ENCODE data around the gene NAV2. TPM values are rescaled to one million over a fixed set of nuclear protein-coding genes. Genes with fewer than 3 reads are reported as not detected.

Gene NAV2
- total RNA-seq, 2 donors from 2014 or later = 26.4 to 35.5 TPM

- ATAC-seq = no peak
- 82 to 96% methylated on average over 6 to 8 of the region's 8 CpGs for WGBS, 2 donors
- no peak for DNase-seq
- Histone ChIP-seq H3K36me3 (replicated peaks in 1 of 2; ENCODE audit: insufficient read depth in 1 of 2, low read depth in 2 of 2) (no peaks in the 10 kb centered on the region), H3K4me3 (no peak overlapping the region), H3K9me3 (no peaks in the 10 kb centered on the region), H3K4me1 (peaks cover 7% of the 10 kb centered on the region), H3K27me3 (no peaks in the 10 kb centered on the region), H3K27ac (no peak overlapping the region)
- TF ChIP-seq, protein P1, sequence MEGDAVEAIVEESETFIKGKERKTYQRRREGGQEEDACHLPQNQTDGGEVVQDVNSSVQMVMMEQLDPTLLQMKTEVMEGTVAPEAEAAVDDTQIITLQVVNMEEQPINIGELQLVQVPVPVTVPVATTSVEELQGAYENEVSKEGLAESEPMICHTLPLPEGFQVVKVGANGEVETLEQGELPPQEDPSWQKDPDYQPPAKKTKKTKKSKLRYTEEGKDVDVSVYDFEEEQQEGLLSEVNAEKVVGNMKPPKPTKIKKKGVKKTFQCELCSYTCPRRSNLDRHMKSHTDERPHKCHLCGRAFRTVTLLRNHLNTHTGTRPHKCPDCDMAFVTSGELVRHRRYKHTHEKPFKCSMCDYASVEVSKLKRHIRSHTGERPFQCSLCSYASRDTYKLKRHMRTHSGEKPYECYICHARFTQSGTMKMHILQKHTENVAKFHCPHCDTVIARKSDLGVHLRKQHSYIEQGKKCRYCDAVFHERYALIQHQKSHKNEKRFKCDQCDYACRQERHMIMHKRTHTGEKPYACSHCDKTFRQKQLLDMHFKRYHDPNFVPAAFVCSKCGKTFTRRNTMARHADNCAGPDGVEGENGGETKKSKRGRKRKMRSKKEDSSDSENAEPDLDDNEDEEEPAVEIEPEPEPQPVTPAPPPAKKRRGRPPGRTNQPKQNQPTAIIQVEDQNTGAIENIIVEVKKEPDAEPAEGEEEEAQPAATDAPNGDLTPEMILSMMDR (IDR thresholded peaks at IDR 0.05) = no peak
- no peak for TF ChIP-seq POLR2A (IDR thresholded peaks at IDR 0.05)
- intact Hi-C loops (cut with DNase I) = no loop called here
Observed at GRCh38 chr11:19871531-19871930, 158.9 kb downstream of the NAV2 start.

- ATAC-seq (no peak), DNase-seq (no peak)
- no peak overlapping the region for H3K4me3 ChIP-seq
- no peak overlapping the region for H3K27ac ChIP-seq
- WGBS, 2 donors = 83 to 94% methylated on average over 4 of the region's 4 CpGs
- no peaks in the 10 kb centered on the region for H3K36me3 ChIP-seq (replicated peaks in 1 of 2; ENCODE audit: insufficient read depth in 1 of 2, low read depth in 2 of 2)
- intact Hi-C loops (cut with DNase I) = no loop called here
- no peaks in the 10 kb centered on the region for H3K9me3 ChIP-seq
- no peaks in the 10 kb centered on the region for H3K27me3 ChIP-seq
- H3K4me1 ChIP-seq = peaks cover 7% of the 10 kb centered on the region
- TF ChIP-seq, protein P1 (IDR thresholded peaks at IDR 0.05) = no peak
- TF ChIP-seq POLR2A (IDR thresholded peaks at IDR 0.05) = no peak
Observed at GRCh38 chr11:19872512-19873145, 160.0 kb downstream of the NAV2 start.

DNA sequence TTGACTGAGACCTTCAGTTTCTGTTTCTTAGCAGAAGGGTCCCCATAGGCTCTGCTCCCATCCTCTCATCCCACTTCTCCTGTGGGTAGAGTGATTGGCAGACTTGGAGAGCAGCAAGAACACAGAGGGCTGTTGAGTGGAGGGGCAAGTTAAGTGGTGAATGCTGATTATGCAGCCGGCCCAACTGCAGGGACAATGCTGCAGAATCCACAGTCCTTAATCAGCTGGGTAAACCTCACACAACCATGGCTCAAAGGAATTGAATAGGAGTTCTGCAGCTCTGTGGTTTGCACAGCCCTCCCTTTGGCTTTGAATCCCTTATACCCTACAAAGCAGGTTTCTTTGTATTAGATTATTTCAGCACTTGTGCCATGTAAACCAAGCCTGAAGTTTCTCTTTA, 161.1 kb downstream of the NAV2 start:
- Histone ChIP-seq H3K27ac (no peak overlapping the region), H3K4me3 (no peak overlapping the region), H3K27me3 (no peaks in the 10 kb centered on the region), H3K4me1 (peaks cover 7% of the 10 kb centered on the region), H3K9me3 (no peaks in the 10 kb centered on the region), H3K36me3 (replicated peaks in 1 of 2; ENCODE audit: insufficient read depth in 1 of 2, low read depth in 2 of 2) (no peaks in the 10 kb centered on the region)
- ATAC-seq (no peak), DNase-seq (no peak)
- 80 to 90% methylated on average over 1 of the region's 1 CpG for WGBS, 2 donors
- intact Hi-C loops (cut with DNase I) = no loop called here
- no peak for TF ChIP-seq POLR2A (IDR thresholded peaks at IDR 0.05)
- TF ChIP-seq, protein P1 (IDR thresholded peaks at IDR 0.05) = no peak

DNA sequence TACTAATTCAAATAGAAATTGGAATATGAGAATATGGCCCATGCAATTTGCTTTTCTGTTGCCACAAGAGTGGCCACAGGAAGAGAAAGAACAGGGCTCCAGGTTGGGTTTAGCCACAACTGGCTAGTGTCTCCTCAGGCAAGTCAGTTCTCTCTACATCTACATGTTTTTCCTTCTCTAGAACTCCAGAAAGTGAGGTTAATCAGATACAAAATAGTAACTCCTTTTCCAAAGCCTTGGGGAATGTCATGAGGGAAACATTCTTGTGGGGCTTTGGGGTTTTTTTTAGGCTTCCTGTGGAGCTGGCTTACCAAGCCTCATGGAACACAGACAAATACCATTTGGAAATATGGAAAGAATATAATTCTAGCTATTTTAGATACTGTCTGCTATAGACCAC, 161.6 kb downstream of the NAV2 start:
- DNase-seq (no peak), ATAC-seq (no peak)
- H3K4me1 ChIP-seq = peaks cover 5% of the 10 kb centered on the region
- intact Hi-C loops (cut with DNase I) = no loop called here
- TF ChIP-seq POLR2A (IDR thresholded peaks at IDR 0.05) = no peak
- TF ChIP-seq, protein P1 (IDR thresholded peaks at IDR 0.05) = no peak
- no peaks in the 10 kb centered on the region for H3K36me3 ChIP-seq (replicated peaks in 1 of 2; ENCODE audit: insufficient read depth in 1 of 2, low read depth in 2 of 2)
- no peaks in the 10 kb centered on the region for H3K9me3 ChIP-seq
- H3K4me3 ChIP-seq = no peak overlapping the region
- H3K27ac ChIP-seq = no peak overlapping the region
- no peaks in the 10 kb centered on the region for H3K27me3 ChIP-seq

- intact Hi-C loops (cut with DNase I) = no loop called here
- no peak for ATAC-seq
- Histone ChIP-seq H3K4me1 (no peaks in the 10 kb centered on the region), H3K9me3 (no peaks in the 10 kb centered on the region), H3K27me3 (no peaks in the 10 kb centered on the region), H3K4me3 (no peak overlapping the region), H3K36me3 (replicated peaks in 1 of 2; ENCODE audit: insufficient read depth in 1 of 2, low read depth in 2 of 2) (no peaks in the 10 kb centered on the region), H3K27ac (no peak overlapping the region)
- TF ChIP-seq, protein P1 (IDR thresholded peaks at IDR 0.05) = no peak
- TF ChIP-seq POLR2A (IDR thresholded peaks at IDR 0.05) = no peak
- no peak for DNase-seq
- WGBS, 2 donors = 90 to 97% methylated on average over 1 of the region's 1 CpG
Observed at GRCh38 chr11:19876750-19877149, 164.1 kb downstream of the NAV2 start.

Data from body of pancreas (tissue), 4 donors.